ENCODE data around the gene HSD17B12. TPM values are rescaled to one million over a fixed set of nuclear protein-coding genes. Genes with fewer than 3 reads are reported as not detected.

HSD17B12 gene
- total and polyA plus RNA-seq, 2 of the 8 experiments (the other 6 are each of a cell fraction or from before 2014, with no cell fraction given): 46.0 to 121 TPM

- no peak overlapping the region for H3K18ac ChIP-seq (ENCODE audit: extremely low read depth, low read length)
- 89% methylated on average over 3 of the region's 3 CpGs; no CpG with 5 or more reads in 1 of the 2 experiments for WGBS, 2 experiments (ENCODE audit: extremely low coverage in 1 of 2, insufficient coverage in 1 of 2, insufficient read length in 1 of 2, insufficient replicate concordance in 2 of 2, low coverage in 1 of 2, low lambda C conversion rate in 2 of 2, missing lambda C conversion rate in 1 of 2)
- H3K4ac ChIP-seq (replicated peaks; ENCODE audit: insufficient read length, low read depth, low read length): no peak overlapping the region
- ChIA-PET CTCF (ENCODE audit: partially characterized antibody) (interaction anchor here (2.4 kb wide), 1 partner anchor 177 kb away, joined by 7 read pairs; no protein-coding TSS in a partner anchor), POLR2A (ENCODE audit: partially characterized antibody) (no interaction called here)
- H2BK5ac ChIP-seq (ENCODE audit: low read depth, low read length): no peak overlapping the region
- H4K5ac ChIP-seq (ENCODE audit: insufficient read length, low read depth, low read length): no peak overlapping the region
- TF ChIP-seq POLR2AphosphoS5 (IDR thresholded peaks at IDR 0.05; ENCODE audit: low read depth, low read length) (no peak), SIN3A (conservative IDR thresholded peaks at IDR 0.05 in 1 of 2, IDR thresholded peaks at IDR 0.05 in 1 of 2; ENCODE audit: low read depth in 1 of 2, low read length in 2 of 2) (no peak), SP1 (IDR thresholded peaks at IDR 0.05; ENCODE audit: low read depth, low read length) (no peak), SIRT6 (IDR thresholded peaks at IDR 0.05; ENCODE audit: low read length) (no peak)
- no peaks in the 10 kb centered on the region for H4K20me1 ChIP-seq (replicated peaks in 1 of 2; ENCODE audit: control insufficient read depth in 1 of 2, insufficient read depth in 2 of 2, low read length in 2 of 2)
- no peak overlapping the region for H4K8ac ChIP-seq (ENCODE audit: extremely low read depth, insufficient read depth, low read length)
- H3K79me2 ChIP-seq (ENCODE audit: control insufficient read depth in 1 of 2, insufficient read depth in 2 of 2, low read length in 2 of 2): no peaks in the 10 kb centered on the region
- no peak overlapping the region for H3K56ac ChIP-seq (replicated peaks; ENCODE audit: insufficient read length, low read depth, low read length)
- H3K4me1 ChIP-seq (replicated peaks in 1 of 4; ENCODE audit: control insufficient read depth in 3 of 4, insufficient read depth in 4 of 4, low read length in 3 of 4): no peaks in the 10 kb centered on the region
- H2BK120ac ChIP-seq (replicated peaks; ENCODE audit: low read depth, low read length): no peak overlapping the region
- no peak overlapping the region for H2BK15ac ChIP-seq (ENCODE audit: low read length)
- no peak overlapping the region for H3K4me3 ChIP-seq (ENCODE audit: extremely low read depth in 1 of 4, insufficient read depth in 2 of 4, low read depth in 3 of 4, low read length in 4 of 4)
- no peaks in the 10 kb centered on the region for H3K9me3 ChIP-seq (ENCODE audit: insufficient read depth in 2 of 2, low read depth in 1 of 2, low read length in 1 of 2)
- H3K4me2 ChIP-seq (ENCODE audit: insufficient read depth in 1 of 2, low read depth in 2 of 2, low read length in 2 of 2): no peak overlapping the region
- FAIRE-seq: no peak
- no peak overlapping the region for H3K23ac ChIP-seq (ENCODE audit: insufficient read length)
- no peak for DNase-seq (ENCODE audit: low read depth in 1 of 2, low spot score in 2 of 2)
- no peak overlapping the region for H4K91ac ChIP-seq (replicated peaks; ENCODE audit: insufficient read length, low read length)
- H3K9ac ChIP-seq (replicated peaks in 1 of 4; ENCODE audit: extremely low read depth in 1 of 4, low read depth in 3 of 4, low read length in 3 of 4): no peak overlapping the region
- no peak overlapping the region for H2BK12ac ChIP-seq (ENCODE audit: low read depth, low read length)
- no peaks in the 10 kb centered on the region for H3K36me3 ChIP-seq (ENCODE audit: control insufficient read depth in 2 of 4, insufficient read depth in 4 of 4, low read length in 3 of 4)
- H3K27me3 ChIP-seq (replicated peaks in 1 of 4; ENCODE audit: control insufficient read depth in 3 of 4, extremely low read depth in 1 of 4, insufficient read depth in 3 of 4, low read length in 3 of 4): no peaks in the 10 kb centered on the region
- no peak overlapping the region for H2BK20ac ChIP-seq (ENCODE audit: low read length)
- H3K27ac ChIP-seq (ENCODE audit: low read depth, low read length): no peak overlapping the region
- no peak overlapping the region for H2AK5ac ChIP-seq (ENCODE audit: low read depth, low read length)
- H3K14ac ChIP-seq (ENCODE audit: insufficient read length): no peak overlapping the region
- H3K23me2 ChIP-seq (ENCODE audit: low read depth, low read length): no peaks in the 10 kb centered on the region
- H3K79me1 ChIP-seq (ENCODE audit: low read depth, low read length): no peaks in the 10 kb centered on the region
- no peak overlapping the region for H2AFZ ChIP-seq (ENCODE audit: low read length)
Measured at GRCh38 chr11:43674560-43674959, 6.0 kb upstream of the HSD17B12 start.

Measured in H1 (cell line).